K562 (cell line): ENCODE measurements around the gene KDM4F. TPM values are rescaled to one million over a fixed set of nuclear protein-coding genes. Genes with fewer than 3 reads are reported as not detected.

Experiments used
- ATAC-seq: fragments of 200-7000 bp; cut with Tn5 transposase; 3 replicates; pipeline ENCODE4 v1.9.1; 2020; ENCODE audit warnings: moderate library complexity
- BruUV-seq: library from RNA; stranded (reverse); fragments of 400-500 nt; replicated peaks from 2 replicates; lab custom pipeline; 2021; lab: Mats Ljungman, UMichigan
- CTCF ChIA-PET: fragments of 300-600 bp; formaldehyde crosslinking; extraction: SDS; loops from one replicate; lab custom pipeline; 2021; ENCODE audit warnings: low intra/inter-chr PET ratio; lab: Yijun Ruan, JAX
- POLR2A ChIA-PET: fragments of 300-600, 350-650 bp; sonication (Branson Sonifier 250); formaldehyde crosslinking; extraction: SDS; loops from one replicate; lab custom pipeline; 2021; ENCODE audit warnings: antibody characterized with exemption, inconsistent platforms; lab: Yijun Ruan, JAX
- DNase-seq, 4 experiments: peaks; one replicate each; pipeline versions ENCODE4 v3.0.0 to v3.0.0-alpha.2; 2011 to 2018; ENCODE audit warnings: low spot score in 3 of 4, mixed read lengths in 3 of 4; ENCODE audit errors: extremely low read depth in 1 of 4
- FAIRE-seq: peaks from 2 replicates; lab custom pipeline; 2011; peaks lifted over from hg19 to GRCh38; lab: Jason Lieb, UNC
- H2AFZ ChIP-seq: 2 replicates; pipeline ENCODE4 v1.6.0; 2011; ENCODE audit warnings: low read depth, low read length, control low read depth, inconsistent platforms
- H3K27ac ChIP-seq: fragments of 200-600 bp; 3 replicates; pipeline ENCODE4 v1.8.0; 2011; ENCODE audit warnings: low read depth, mild to moderate bottlenecking, control low read depth, inconsistent platforms, low read length, moderate library complexity, mixed read lengths; ENCODE audit errors: extremely low read depth
- H3K27me3 ChIP-seq, 2 experiments: fragments of 300-600 bp in 1 of 2; 2 replicates in 1 of 2; 3 replicates in 1 of 2; pipeline versions ENCODE4 v1.6.0 to v1.8.0; 2011; ENCODE audit warnings: inconsistent platforms in 2 of 2, low read length in 2 of 2, mild to moderate bottlenecking in 1 of 2, mixed read lengths in 1 of 2, moderate library complexity in 1 of 2; ENCODE audit not compliant: control insufficient read depth in 2 of 2, insufficient read depth in 2 of 2
- H3K36me3 ChIP-seq: fragments of 300-600 bp; 3 replicates; pipeline ENCODE4 v1.8.0; 2011; ENCODE audit warnings: mild to moderate bottlenecking, low read length, inconsistent platforms; ENCODE audit not compliant: control insufficient read depth, insufficient read depth
- H3K4me1 ChIP-seq, 2 experiments: fragments of 200-600 bp in 1 of 2; replicated peaks in 1 of 2; 2 replicates in 1 of 2; 3 replicates in 1 of 2; pipeline versions ENCODE4 v1.5.1 to v1.8.0; 2011; ENCODE audit warnings: inconsistent platforms in 2 of 2, low read length in 2 of 2, mild to moderate bottlenecking in 1 of 2, mixed read lengths in 1 of 2, moderate library complexity in 1 of 2; ENCODE audit not compliant: control insufficient read depth in 2 of 2, insufficient read depth in 2 of 2
- H3K4me2 ChIP-seq: 2 replicates; pipeline ENCODE4 v1.6.1; 2011; ENCODE audit warnings: low read length, control low read depth, inconsistent platforms, mixed read lengths; ENCODE audit not compliant: insufficient read depth
- H3K4me3 ChIP-seq: fragments of 200-600 bp; sonication (generic), shearing (Covaris generic); 2 replicates; pipeline ENCODE4 v1.5.1; 2016; ENCODE audit warnings: control low read depth, inconsistent platforms
- H3K79me2 ChIP-seq: fragments of 200-600 bp; 3 replicates; pipeline ENCODE4 v1.8.0; 2011; ENCODE audit warnings: low read length, inconsistent platforms; ENCODE audit not compliant: control insufficient read depth, insufficient read depth
- H3K9ac ChIP-seq, 2 experiments: 2 replicates each; pipeline versions ENCODE4 v1.6.0 to v1.6.1; 2011; ENCODE audit warnings: low read depth in 2 of 2, low read length in 2 of 2, control low read depth in 1 of 2, inconsistent platforms in 1 of 2, mild to moderate bottlenecking in 1 of 2, mixed read lengths in 1 of 2; ENCODE audit not compliant: insufficient read depth in 1 of 2
- H3K9me1 ChIP-seq: one replicate; pipeline ENCODE4 v1.6.0; 2011; ENCODE audit warnings: inconsistent platforms, mild to moderate bottlenecking, low read length, moderate library complexity; ENCODE audit not compliant: control insufficient read depth, insufficient read depth
- H3K9me3 ChIP-seq: replicated peaks from 2 replicates; pipeline ENCODE4 v1.5.1; 2011; ENCODE audit warnings: low read depth, low read length, inconsistent platforms; ENCODE audit not compliant: control insufficient read depth, insufficient read depth
- H4K20me1 ChIP-seq: replicated peaks from 2 replicates; pipeline ENCODE4 v1.6.1; 2011; ENCODE audit warnings: low read length, inconsistent platforms, mixed read lengths; ENCODE audit not compliant: control insufficient read depth, insufficient read depth
- ARID1B ChIP-seq: fragments of 450-650 bp; IDR thresholded peaks from 2 replicates; pipeline ENCODE4 v1.6.1; 2016; ENCODE audit warnings: antibody characterized with exemption, mild to moderate bottlenecking, inconsistent platforms
- CBFA2T2 ChIP-seq: fragments of 450-650 bp; conservative IDR thresholded peaks from 2 replicates; pipeline ENCODE4 v1.6.1; 2017; ENCODE audit warnings: mild to moderate bottlenecking
- CBFA2T3 ChIP-seq: fragments of 450-650 bp; IDR thresholded peaks from 2 replicates; pipeline ENCODE4 v1.6.1; 2017
- CHCHD3 ChIP-seq: fragments of 250-450 bp; sonication (Bioruptor Pico); IDR thresholded peaks from 2 replicates; pipeline ENCODE4 v2.1.2; 2022; ENCODE audit warnings: mild to moderate bottlenecking
- CHD1 ChIP-seq: fragments of 200-600 bp; sonication (generic); IDR thresholded peaks from one replicate; pipeline ENCODE4 v1.6.1; 2012; ENCODE audit warnings: mild to moderate bottlenecking, moderate library complexity, low read length, inconsistent platforms
- DNMT1 ChIP-seq: fragments of 450-650 bp; IDR thresholded peaks from 2 replicates; pipeline ENCODE4 v1.6.1; 2016; ENCODE audit warnings: antibody characterized with exemption, mild to moderate bottlenecking
- DPF2 ChIP-seq: fragments of 450-650 bp; IDR thresholded peaks from 2 replicates; pipeline ENCODE4 v1.6.1; 2016
- HDAC2 ChIP-seq: fragments of 450-650 bp; IDR thresholded peaks from 2 replicates; pipeline ENCODE4 v1.6.1; 2016; ENCODE audit warnings: mild to moderate bottlenecking
- KLF10 ChIP-seq: fragments of 250-450 bp; sonication (Bioruptor Pico); IDR thresholded peaks from 2 replicates; pipeline ENCODE4 v1.6.1; 2021; ENCODE audit warnings: matching md5 sums
- NR2C1 ChIP-seq, 2 experiments: fragments of 450-650 bp; IDR thresholded peaks; 2 replicates each; pipeline ENCODE4 v1.6.1; 2017; ENCODE audit warnings: mild to moderate bottlenecking in 2 of 2, antibody characterized with exemption in 1 of 2, inconsistent platforms in 1 of 2, missing compliant biosample characterization in 1 of 2, missing genetic modification characterization in 1 of 2
- RBBP5 ChIP-seq: fragments of 200-600 bp; sonication (generic); IDR thresholded peaks from 2 replicates; pipeline ENCODE4 v1.6.1; 2012; ENCODE audit warnings: borderline replicate concordance, mild to moderate bottlenecking, low read length, control low read depth, inconsistent platforms; ENCODE audit not compliant: insufficient read depth, poor library complexity, severe bottlenecking
- SRSF9 ChIP-seq: fragments of 200-400 bp; formaldehyde crosslinking; IDR thresholded peaks from 2 replicates; pipeline ENCODE4 v1.6.1; 2017; ENCODE audit warnings: low read depth, low read length, borderline replicate concordance
- TEAD4 ChIP-seq, 2 experiments: sonication (generic) in 1 of 2; formaldehyde crosslinking in 1 of 2; IDR thresholded peaks; 2 replicates each; pipeline versions ENCODE4 v1.6.1 to v1.8.0; 2012 to 2022; ENCODE audit warnings: borderline replicate concordance in 1 of 2, inconsistent platforms in 1 of 2, low read length in 1 of 2, mild to moderate bottlenecking in 1 of 2, missing genetic modification reagents in 1 of 2
- THRAP3 ChIP-seq: fragments of 450-650 bp; IDR thresholded peaks from 2 replicates; pipeline ENCODE4 v1.6.1; 2016; ENCODE audit warnings: mild to moderate bottlenecking, inconsistent platforms, borderline replicate concordance
- ZNF384 ChIP-seq: IDR thresholded peaks from 2 replicates; pipeline ENCODE4 v1.6.1; 2012; ENCODE audit warnings: low read depth, low read length, improper control_type of control experiment
- ZNF41 ChIP-seq: fragments of 250-450 bp; sonication (Bioruptor Pico); conservative IDR thresholded peaks from 2 replicates; pipeline ENCODE4 v1.4.0; 2020; ENCODE audit warnings: mild to moderate bottlenecking
- in situ Hi-C: fragments of 300-500 bp; cut with MboI; formaldehyde crosslinking; loops from 4 replicates; pipeline ENCODE4 v1.15.0; 2018; ENCODE audit warnings: inconsistent platforms, mixed read lengths
- intact Hi-C: fragments of 100-400 bp; cut with micrococcal nuclease; formaldehyde crosslinking; loops from 2 replicates; pipeline ENCODE4 v1.14.2; 2022
- polyA plus RNA-seq, 8 experiments: library from polyadenylated mRNA; depleted of rRNA in 4 of 8; stranded (reverse) in 5 of 8; unstranded in 3 of 8; fragments of >200 nt; fragmentation: Nextera tagmentation in 2 of 8; fragmentation: Illumina TruSeq in 1 of 8; extraction: Ambion mirVana in 2 of 8; extraction: Trizol in 1 of 8; gene quantifications; 2 replicates each; pipeline versions ENCODE4 v1.2.1 to v1.2.3, GENCODE V29; 2011 to 2014; ENCODE audit warnings: inconsistent platforms in 1 of 8, missing spikeins in 1 of 8
- total RNA-seq, 7 experiments: library from RNA; depleted of rRNA in 6 of 7; stranded (reverse); fragments of >200 nt in 6 of 7; fragmentation: Illumina TruSeq in 2 of 7; extraction: Trizol in 2 of 7; gene quantifications; 2 replicates each; pipeline versions ENCODE4 v1.2.1 to v1.2.3, GENCODE V29; 2011 to 2021; ENCODE audit warnings: low replicate concordance in 1 of 7

KDM4F gene
- total and polyA plus RNA-seq, 9 of the 15 experiments (the other 6 are each of a cell fraction or from before 2014, with no cell fraction given), result not detected

DNA sequence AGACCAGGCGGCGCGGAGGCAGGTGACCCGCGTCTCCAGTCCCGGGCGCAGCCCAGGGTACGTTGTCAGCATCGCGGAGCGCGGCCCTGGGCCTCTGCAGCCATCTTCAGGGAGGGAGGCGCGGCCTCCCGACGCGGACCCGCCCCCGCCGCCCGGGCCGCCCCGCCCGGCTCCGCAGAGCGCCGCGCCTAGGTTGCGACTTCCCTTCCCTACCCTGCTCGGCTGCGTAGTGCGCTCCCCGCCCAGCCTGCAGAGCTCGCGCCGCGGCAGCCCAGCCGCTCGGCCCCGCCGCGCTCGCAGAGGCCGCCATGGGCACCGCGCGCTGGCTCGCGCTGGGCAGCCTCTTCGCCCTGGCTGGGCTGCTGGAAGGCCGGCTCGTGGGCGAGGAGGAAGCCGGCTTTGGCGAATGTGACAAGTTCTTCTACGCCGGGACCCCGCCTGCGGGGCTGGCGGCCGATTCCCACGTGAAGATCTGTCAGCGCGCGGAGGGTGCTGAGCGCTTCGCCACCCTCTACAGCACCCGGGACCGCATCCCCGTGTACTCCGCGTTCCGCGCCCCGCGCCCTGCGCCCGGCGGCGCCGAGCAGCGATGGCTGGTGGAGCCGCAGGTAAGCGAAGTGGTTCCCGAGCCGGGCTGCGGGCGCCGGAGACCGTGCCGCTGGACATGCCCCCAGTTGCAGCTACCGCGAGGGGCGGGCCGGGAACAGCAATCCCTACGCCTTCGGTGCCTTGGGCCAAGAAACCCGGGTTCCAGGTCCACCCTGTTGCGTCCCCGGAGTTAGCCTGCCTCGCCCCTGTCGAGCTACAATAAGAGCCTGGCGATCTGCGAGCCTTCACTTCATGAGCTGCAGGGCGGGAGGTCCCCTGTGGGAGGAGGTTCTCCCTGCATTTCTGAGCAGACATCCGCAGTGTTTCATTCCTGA, 40.7 kb downstream of the KDM4F start, which contains the start of gene ENDOD1 (continued):
- no peak for TF ChIP-seq CHCHD3 (CRISPR knock-in tag)
- peak; percentile 20; the same call in 1 of the 2 replicates for TF ChIP-seq HDAC2
- TF ChIP-seq CHD1, result peak; percentile 81
- TF ChIP-seq ZNF384, result no peak
- TF ChIP-seq NR2C1 (IDR thresholded peaks at IDR 0.05), result no peak
- TF ChIP-seq NR2C1 (tag; IDR thresholded peaks at IDR 0.05), result no peak
- no peak for TF ChIP-seq CBFA2T2
- TF ChIP-seq KLF10 (CRISPR knock-in tag), result no peak
- no peak for TF ChIP-seq DNMT1
- TF ChIP-seq THRAP3, result no peak
- peak; percentile 79 for TF ChIP-seq RBBP5

- peaks cover 26 to 38% of the 10 kb centered on the region in 2 experiments for H3K4me1 ChIP-seq
- peak overlapping the region; percentile 89; the same call in 1 of the 2 replicates for H3K4me2 ChIP-seq
- no peak for DNase-seq
- no peak overlapping the region for H3K9ac ChIP-seq
- peaks cover 15% of the 10 kb centered on the region; the same call in 2 of the 3 replicates for H3K79me2 ChIP-seq
- no peaks in the 10 kb centered on the region for H3K9me3 ChIP-seq
- H2AFZ ChIP-seq, result no peak overlapping the region
- in situ Hi-C loops (no loop called here), intact Hi-C loops (no loop called here)
- ChIA-PET CTCF (no interaction called here), POLR2A (interaction anchor here (0.6 to 5.8 kb wide), 6 partner anchors 10 to 110 kb away, joined by 3 to 37 read pairs (median 4); partner anchors contain the start of gene SRSF8)
- H3K27ac ChIP-seq, result no peak overlapping the region
- TF ChIP-seq ARID1B, result 0 out of 2 replicates have a peak, but pooled peaks have one; percentile 27
- peak; percentile 44; the same call in 1 of the 2 replicates for TF ChIP-seq DPF2
- peak; percentile 40 for TF ChIP-seq CBFA2T3
- 0 out of 2 replicates have a peak, but pooled peaks have one; percentile 7 for TF ChIP-seq TEAD4 (IDR thresholded peaks at IDR 0.05; ENCODE audit: low read length)
- no peak for TF ChIP-seq TEAD4 (CRISPR knock-in tag; IDR thresholded peaks at IDR 0.05; ENCODE audit: borderline replicate concordance)
- no peak for TF ChIP-seq SRSF9
- TF ChIP-seq ZNF41, result no peak
- no peak for ATAC-seq
- peak; percentile 51 for FAIRE-seq
- H4K20me1 ChIP-seq, result peaks cover 3% of the 10 kb centered on the region; the same call in 1 of the 2 replicates
- no peaks in the 10 kb centered on the region for H3K27me3 ChIP-seq
- H3K9me1 ChIP-seq, result no peaks in the 10 kb centered on the region
- no peak overlapping the region for H3K4me3 ChIP-seq
- BruUV-seq, result no TSS peak
- H3K36me3 ChIP-seq, result no peaks in the 10 kb centered on the region; the same call in 2 of the 3 replicates
Measured at GRCh38 chr11:95091663-95092180, 42.5 kb downstream of the KDM4F start.
